A549 (cell line): Measurements from ENCODE around the gene MBNL1.

Experiments
- CEBPB ChIP-seq, 2 experiments: fragments of >200 bp in 1 of 2; sonication (Bioruptor Twin) in 1 of 2; formaldehyde crosslinking in 1 of 2; IDR thresholded peaks; 2 replicates each; pipeline ENCODE4 v1.6.1; 2012 to 2016
- POLR2A ChIP-seq: IDR thresholded peaks from 2 replicates; pipeline ENCODE4 v1.6.1; 2012; ENCODE audit warnings: mild to moderate bottlenecking, low read length
- RFX5 ChIP-seq: fragments of 450-650 bp; IDR thresholded peaks from 2 replicates; pipeline ENCODE4 v1.7.1; 2014; ENCODE audit warnings: antibody characterized with exemption, mild to moderate bottlenecking, moderate library complexity
- SMC3 ChIP-seq: fragments of >200 bp; sonication (Bioruptor Twin); formaldehyde crosslinking; IDR thresholded peaks from 3 replicates; pipeline ENCODE4 v1.6.1; 2018; ENCODE audit warnings: inconsistent platforms
- ZFP36 ChIP-seq: fragments of 450-650 bp; IDR thresholded peaks from 2 replicates; pipeline ENCODE4 v1.6.1; 2014; ENCODE audit warnings: borderline replicate concordance; ENCODE audit not compliant: partially characterized antibody
- TF ChIP-seq, protein P1 (sequence below): fragments of >200 bp; sonication (Bioruptor Twin); formaldehyde crosslinking; IDR thresholded peaks from 3 replicates; pipeline ENCODE4 v1.5.1; 2016

DNA sequence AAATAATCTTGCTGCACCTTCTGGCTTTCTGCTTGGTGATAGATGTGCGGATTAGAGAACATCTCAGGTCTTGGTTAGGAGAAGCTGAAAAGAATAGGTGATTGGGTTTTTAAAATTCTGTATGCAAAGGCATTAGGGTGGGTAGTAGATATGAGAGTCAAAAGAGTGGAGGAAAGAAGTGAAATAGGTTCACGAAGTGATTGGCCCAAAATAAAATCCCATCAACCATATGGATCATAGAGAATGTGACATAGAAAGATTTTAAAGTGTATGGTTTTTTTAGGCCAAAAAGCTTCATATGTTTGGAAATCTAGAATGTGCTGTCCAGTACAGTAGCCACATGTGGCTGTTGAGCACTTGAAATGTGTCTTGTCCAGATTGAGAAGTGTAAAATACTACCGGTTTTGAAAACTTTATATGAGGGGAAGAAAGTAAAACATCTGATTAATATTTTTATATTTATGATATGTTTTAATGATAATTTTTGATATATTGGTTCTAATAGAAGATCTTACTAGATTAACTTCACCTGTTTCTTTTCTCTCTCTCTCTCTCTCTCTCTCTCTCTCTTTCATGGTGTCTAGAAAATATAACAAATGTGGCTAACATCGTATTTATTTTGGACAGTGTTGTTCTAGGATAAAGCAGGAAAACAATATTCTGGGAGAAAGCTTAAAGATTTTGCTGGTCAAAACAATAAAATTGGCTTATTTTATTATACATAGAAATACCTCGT is 2.9 kb downstream of the MBNL1 start:
- TF ChIP-seq CEBPB (IDR thresholded peaks at IDR 0.05) (no peak), ZFP36 (no peak), POLR2A (no peak), RFX5 (no peak), SMC3 (no peak)
- TF ChIP-seq, protein P1, sequence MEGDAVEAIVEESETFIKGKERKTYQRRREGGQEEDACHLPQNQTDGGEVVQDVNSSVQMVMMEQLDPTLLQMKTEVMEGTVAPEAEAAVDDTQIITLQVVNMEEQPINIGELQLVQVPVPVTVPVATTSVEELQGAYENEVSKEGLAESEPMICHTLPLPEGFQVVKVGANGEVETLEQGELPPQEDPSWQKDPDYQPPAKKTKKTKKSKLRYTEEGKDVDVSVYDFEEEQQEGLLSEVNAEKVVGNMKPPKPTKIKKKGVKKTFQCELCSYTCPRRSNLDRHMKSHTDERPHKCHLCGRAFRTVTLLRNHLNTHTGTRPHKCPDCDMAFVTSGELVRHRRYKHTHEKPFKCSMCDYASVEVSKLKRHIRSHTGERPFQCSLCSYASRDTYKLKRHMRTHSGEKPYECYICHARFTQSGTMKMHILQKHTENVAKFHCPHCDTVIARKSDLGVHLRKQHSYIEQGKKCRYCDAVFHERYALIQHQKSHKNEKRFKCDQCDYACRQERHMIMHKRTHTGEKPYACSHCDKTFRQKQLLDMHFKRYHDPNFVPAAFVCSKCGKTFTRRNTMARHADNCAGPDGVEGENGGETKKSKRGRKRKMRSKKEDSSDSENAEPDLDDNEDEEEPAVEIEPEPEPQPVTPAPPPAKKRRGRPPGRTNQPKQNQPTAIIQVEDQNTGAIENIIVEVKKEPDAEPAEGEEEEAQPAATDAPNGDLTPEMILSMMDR = no peak
